Body of pancreas (tissue), 4 donors: ENCODE measurements around the gene NXPE3. TPM values are rescaled to one million over a fixed set of nuclear protein-coding genes. Genes with fewer than 3 reads are reported as not detected.
"Not testable (repeated sequence)": the region's sequence is repeated elsewhere in the genome, so short reads cannot be mapped to it uniquely, and the experiment has no call there.

ENCODE experiments used
- ATAC-seq: fragments of 150-250 bp; one replicate; pipeline ENCODE4 v1.9.1; 2016
- DNase-seq, 4 donors: peaks; one replicate each; pipeline ENCODE4 v3.0.0-alpha.2; 2019
- H3K27ac ChIP-seq, 4 donors: fragments of 200-600 bp; sonication (generic); 1 replicate in 3 of 4; 2 replicates in 1 of 4; pipeline versions ENCODE4 v1.5.1 to v1.6.1; 2016 to 2019; ENCODE audit warnings: mild to moderate bottlenecking in 1 of 4, mixed read lengths in 1 of 4, moderate library complexity in 1 of 4
- H3K27me3 ChIP-seq, 2 donors: fragments of 200-600 bp; sonication (generic); one replicate each; pipeline ENCODE4 v1.6.0; 2016; ENCODE audit warnings: mild to moderate bottlenecking in 1 of 2
- H3K36me3 ChIP-seq, 2 donors: fragments of 200-600 bp; sonication (generic); replicated peaks in 1 of 2; 2 replicates each; pipeline ENCODE4 v1.5.1; 2016; ENCODE audit warnings: low read depth in 2 of 2; ENCODE audit not compliant: insufficient read depth in 1 of 2
- H3K4me1 ChIP-seq: fragments of 200-600 bp; sonication (generic); one replicate; pipeline ENCODE4 v1.6.0; 2016
- H3K4me3 ChIP-seq, 2 donors: fragments of 200-600 bp; sonication (generic); 1 replicate in 1 of 2; 2 replicates in 1 of 2; pipeline ENCODE4 v1.5.1; 2016 to 2019
- H3K9me3 ChIP-seq, 3 donors: fragments of 200-600 bp; sonication (generic); 1 replicate in 2 of 3; 2 replicates in 1 of 3; pipeline ENCODE4 v1.5.1; 2016
- POLR2A ChIP-seq, 3 donors: fragments of 450-650 bp; IDR thresholded peaks; one replicate each; pipeline ENCODE4 v1.6.1; 2016; ENCODE audit warnings: antibody characterized with exemption in 3 of 3, mild to moderate bottlenecking in 2 of 3
- WGBS, 2 donors: methylation state at CpG; one replicate each; pipeline ENCODE4 v1.1.5; 2017; 5-methylcytosine and 5-hydroxymethylcytosine counted together
- intact Hi-C: fragments of 100-400 bp; cut with DNase I; formaldehyde crosslinking; loops from one replicate; pipeline ENCODE4 v1.15.1; 2023
- total RNA-seq, 2 donors: library from RNA; depleted of rRNA; stranded (reverse); fragments of >200 nt; gene quantifications; one replicate each; pipeline ENCODE4 v1.1.0, GENCODE V29; 2016
- TF ChIP-seq, protein P1 (sequence below), 7 experiments: fragments of 450-650 bp in 4 of 7; fragments of 200-600 bp in 3 of 7; sonication (generic) in 3 of 7; IDR thresholded peaks; one replicate each; pipeline ENCODE4 v1.5.1; 2016 to 2019; ENCODE audit warnings: antibody characterized with exemption in 7 of 7

Gene NXPE3
- total RNA-seq = 1 to 10 TPM; 3.1 to 4.6 TPM

DNA sequence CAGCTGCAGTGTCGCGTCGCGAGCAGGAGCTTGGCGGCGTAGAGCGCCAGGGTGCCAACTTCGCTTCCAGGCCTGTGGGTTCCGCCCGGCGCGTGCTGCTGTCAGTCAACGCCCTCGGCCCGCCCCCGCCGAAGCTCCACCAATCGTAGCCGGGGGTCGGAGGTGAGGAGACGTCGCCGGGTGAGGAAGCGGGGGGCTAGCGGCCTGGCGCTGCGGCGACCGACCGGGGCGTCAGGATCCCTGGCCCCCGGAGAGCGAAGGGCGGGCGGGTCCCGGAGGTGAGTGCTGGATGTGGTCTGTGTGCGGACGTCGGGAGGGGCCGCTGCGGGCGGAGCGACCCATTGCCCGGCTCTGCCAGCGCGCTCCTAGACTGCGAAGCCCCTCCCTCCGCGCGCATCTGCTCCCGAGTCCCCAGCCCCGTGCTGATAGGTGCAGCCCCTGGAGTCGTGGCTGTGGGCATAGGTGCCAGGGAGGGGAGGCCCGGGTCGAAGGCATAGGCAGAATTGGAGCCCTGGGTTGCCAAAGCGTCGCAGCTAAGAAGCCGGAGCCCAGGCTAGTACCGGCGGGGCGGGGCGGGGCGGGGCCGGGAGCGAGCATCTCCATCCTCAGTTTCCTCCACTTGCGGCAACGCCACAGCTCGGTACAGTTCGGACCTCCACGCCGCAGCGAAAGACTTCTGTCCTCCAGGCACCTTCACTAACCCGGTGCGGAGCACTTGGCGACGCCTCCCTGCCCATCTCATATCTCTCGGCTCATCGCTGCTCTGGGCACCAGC, at the start of gene NXPE3:
Gene NXPE3 (plus strand): TSS at position 165 of the 775 bp plus-strand sequence. CDS start 6,386 bp downstream, outside the sequence.
- intact Hi-C loops = no loop called here
- 0 to 1% methylated on average over 14 to 77 of the region's 78 CpGs for WGBS, 2 donors
- DNase-seq (peak; percentile 86 to 93 (median 88)), ATAC-seq (peak; percentile 98)
- H3K36me3 ChIP-seq = no peaks in the 10 kb centered on the region
- peaks cover 11% of the 10 kb centered on the region for H3K4me1 ChIP-seq
- TF ChIP-seq, protein P1, sequence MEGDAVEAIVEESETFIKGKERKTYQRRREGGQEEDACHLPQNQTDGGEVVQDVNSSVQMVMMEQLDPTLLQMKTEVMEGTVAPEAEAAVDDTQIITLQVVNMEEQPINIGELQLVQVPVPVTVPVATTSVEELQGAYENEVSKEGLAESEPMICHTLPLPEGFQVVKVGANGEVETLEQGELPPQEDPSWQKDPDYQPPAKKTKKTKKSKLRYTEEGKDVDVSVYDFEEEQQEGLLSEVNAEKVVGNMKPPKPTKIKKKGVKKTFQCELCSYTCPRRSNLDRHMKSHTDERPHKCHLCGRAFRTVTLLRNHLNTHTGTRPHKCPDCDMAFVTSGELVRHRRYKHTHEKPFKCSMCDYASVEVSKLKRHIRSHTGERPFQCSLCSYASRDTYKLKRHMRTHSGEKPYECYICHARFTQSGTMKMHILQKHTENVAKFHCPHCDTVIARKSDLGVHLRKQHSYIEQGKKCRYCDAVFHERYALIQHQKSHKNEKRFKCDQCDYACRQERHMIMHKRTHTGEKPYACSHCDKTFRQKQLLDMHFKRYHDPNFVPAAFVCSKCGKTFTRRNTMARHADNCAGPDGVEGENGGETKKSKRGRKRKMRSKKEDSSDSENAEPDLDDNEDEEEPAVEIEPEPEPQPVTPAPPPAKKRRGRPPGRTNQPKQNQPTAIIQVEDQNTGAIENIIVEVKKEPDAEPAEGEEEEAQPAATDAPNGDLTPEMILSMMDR (IDR thresholded peaks at IDR 0.05) = no peak
- TF ChIP-seq POLR2A (IDR thresholded peaks at IDR 0.05) = peak; percentile 23 to 54 (median 42)
- no peaks in the 10 kb centered on the region for H3K9me3 ChIP-seq
- no peaks in the 10 kb centered on the region for H3K27me3 ChIP-seq
- peak within 1 kb of the TSS; percentile 78 to 98 for H3K4me3 ChIP-seq
- H3K27ac ChIP-seq = peak within 1 kb of the TSS; percentile 13 to 78 (median 36)

DNA sequence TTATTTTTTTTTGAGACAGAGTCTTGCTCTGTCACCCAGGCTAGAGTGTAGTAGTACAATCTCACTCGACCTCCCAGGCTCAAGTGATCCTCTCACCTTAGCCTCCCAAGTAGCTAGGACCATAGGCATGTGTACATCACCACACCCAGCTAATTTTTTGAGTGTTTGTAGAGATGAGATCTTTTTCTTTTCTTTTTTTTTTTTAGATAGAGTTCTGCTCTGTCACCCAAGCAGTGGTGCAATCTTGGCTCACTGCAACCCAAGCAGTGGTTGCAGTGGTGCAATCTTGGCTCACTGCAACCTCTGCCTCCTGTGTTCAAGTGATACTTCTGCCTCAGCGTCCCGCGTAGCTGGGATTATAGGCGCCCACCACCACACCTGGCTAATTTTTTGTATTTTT, 49.4 kb upstream of the NXPE3 start:
- Histone ChIP-seq H3K4me3 (no peak overlapping the region), H3K4me1 (peaks cover 7% of the 10 kb centered on the region), H3K9me3 (no peaks in the 10 kb centered on the region), H3K27me3 (no peaks in the 10 kb centered on the region), H3K36me3 (peaks cover 0 to 9% of the 10 kb centered on the region in 2 donors), H3K27ac (no peak overlapping the region)
- no peak for ATAC-seq
- intact Hi-C loops = no loop called here
- DNase-seq = no peak
- no peak for TF ChIP-seq POLR2A (IDR thresholded peaks at IDR 0.05)
- TF ChIP-seq, protein P1 (IDR thresholded peaks at IDR 0.05) = no peak
- 84 to 88% methylated on average over 5 of the region's 5 CpGs for WGBS, 2 donors

DNA sequence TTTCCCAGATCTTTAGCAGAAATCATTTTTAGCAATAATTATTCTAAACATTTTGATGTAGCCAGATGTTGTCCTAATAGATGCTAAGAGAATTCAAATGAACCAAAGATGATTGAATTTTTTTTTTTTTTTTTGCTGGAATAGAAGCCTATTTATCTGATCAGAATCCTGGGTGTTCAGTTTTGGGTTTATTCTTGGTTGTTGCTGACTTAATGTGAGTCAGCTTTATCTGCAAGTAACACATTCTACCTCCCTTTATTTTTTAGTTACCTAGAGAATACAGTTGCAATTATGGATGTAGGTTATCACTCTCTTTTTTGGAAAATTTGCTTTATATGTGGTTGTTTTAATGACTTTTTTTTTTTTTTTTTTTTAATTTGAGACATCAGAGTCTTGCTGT, 48.2 kb upstream of the NXPE3 start:
- peaks cover 2% of the 10 kb centered on the region for H3K4me1 ChIP-seq
- TF ChIP-seq, protein P1 (IDR thresholded peaks at IDR 0.05) = no peak
- no peak for TF ChIP-seq POLR2A (IDR thresholded peaks at IDR 0.05)
- no peak for DNase-seq
- H3K9me3 ChIP-seq = no peaks in the 10 kb centered on the region
- no peak for ATAC-seq
- H3K4me3 ChIP-seq = no peak overlapping the region
- H3K27me3 ChIP-seq = no peaks in the 10 kb centered on the region
- intact Hi-C loops = no loop called here
- H3K36me3 ChIP-seq = peaks cover 0 to 9% of the 10 kb centered on the region in 2 donors
- no peak overlapping the region for H3K27ac ChIP-seq

DNA sequence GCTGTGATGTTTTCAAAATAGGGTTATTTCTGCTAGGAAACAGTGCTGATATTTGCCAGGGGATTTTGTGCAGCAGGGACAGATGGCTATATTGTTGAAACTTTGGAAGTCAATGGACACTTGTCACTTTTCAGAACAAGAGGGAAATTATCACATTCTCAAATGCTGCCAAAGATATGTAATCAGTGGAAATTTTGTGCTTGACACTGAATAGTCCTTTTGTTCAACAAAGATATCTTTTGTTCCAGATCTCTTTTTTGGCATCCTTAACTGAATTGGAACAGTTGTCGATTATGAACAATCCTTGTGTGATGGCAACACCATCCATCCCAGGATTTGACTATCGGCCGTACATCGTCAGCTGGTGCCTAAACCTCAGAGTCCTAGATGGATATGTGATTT, 46.8 kb upstream of the NXPE3 start:
- Histone ChIP-seq H3K9me3 (no peaks in the 10 kb centered on the region), H3K27me3 (no peaks in the 10 kb centered on the region), H3K36me3 (peaks cover 0 to 13% of the 10 kb centered on the region in 2 donors), H3K4me3 (no peak overlapping the region), H3K27ac (no peak overlapping the region), H3K4me1 (no peaks in the 10 kb centered on the region)
- intact Hi-C loops = no loop called here
- ATAC-seq = no peak
- WGBS, 2 donors = 76 to 92% methylated on average over 4 of the region's 4 CpGs
- DNase-seq = no peak
- TF ChIP-seq, protein P1 (IDR thresholded peaks at IDR 0.05) = no peak
- no peak for TF ChIP-seq POLR2A (IDR thresholded peaks at IDR 0.05)

DNA sequence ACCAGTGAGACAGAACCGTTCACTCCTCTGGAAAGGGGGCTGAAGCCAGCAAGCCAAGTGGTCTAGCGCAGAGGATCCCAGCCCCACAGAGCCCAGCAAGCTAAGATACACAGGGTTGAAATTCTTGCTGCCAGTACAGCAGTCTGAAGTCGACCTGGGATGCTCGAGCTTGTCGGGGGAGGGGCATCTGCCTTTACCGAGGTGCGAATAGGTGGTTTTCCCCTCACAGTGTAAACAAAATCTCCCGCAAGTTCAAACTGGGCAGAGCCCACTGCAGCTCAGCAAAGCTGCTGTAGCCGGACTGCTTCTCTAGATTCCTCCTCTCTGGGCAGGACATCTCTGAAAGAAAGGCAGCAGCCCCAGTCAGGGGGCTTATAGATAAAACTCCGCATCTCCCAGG, 43.2 kb upstream of the NXPE3 start:
- Histone ChIP-seq H3K9me3 (no peaks in the 10 kb centered on the region), H3K27me3 (no peaks in the 10 kb centered on the region), H3K4me1 (no peaks in the 10 kb centered on the region), H3K36me3 (peaks cover 0 to 13% of the 10 kb centered on the region in 2 donors), H3K4me3 (no peak overlapping the region), H3K27ac (no peak overlapping the region)
- ATAC-seq = no peak
- WGBS, 2 donors = 83 to 92% methylated on average over 2 to 10 of the region's 10 CpGs
- DNase-seq = no peak
- TF ChIP-seq, protein P1 (IDR thresholded peaks at IDR 0.05) = no peak
- TF ChIP-seq POLR2A (IDR thresholded peaks at IDR 0.05) = no peak
- intact Hi-C loops = no loop called here

DNA sequence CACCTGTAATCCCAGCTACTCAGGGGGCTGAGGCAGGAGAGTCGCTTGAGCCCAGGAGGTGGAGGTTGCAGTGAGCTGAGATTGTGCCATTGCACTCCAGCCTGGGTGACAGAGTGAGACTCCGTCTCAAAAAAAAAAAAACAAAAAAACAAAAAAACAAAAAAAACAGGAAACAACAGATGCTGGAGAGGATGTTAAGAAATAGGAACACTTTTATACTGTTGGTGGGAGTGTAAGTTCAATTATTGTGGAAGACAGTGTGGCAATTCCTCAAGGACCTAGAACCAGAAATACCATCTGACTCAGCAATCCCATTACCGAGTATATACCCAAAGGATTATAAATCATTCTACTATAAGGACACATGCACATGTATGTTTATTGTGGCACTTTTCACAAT, 37.1 kb upstream of the NXPE3 start:
- DNase-seq, intact Hi-C loops, H3K27ac ChIP-seq, H3K4me1 ChIP-seq, H3K36me3 ChIP-seq, H3K4me3 ChIP-seq, ATAC-seq, H3K9me3 ChIP-seq, H3K27me3 ChIP-seq: not testable (repeated sequence)
- 91 to 95% methylated on average over 3 of the region's 3 CpGs for WGBS, 2 donors
